Sigmoid colon (tissue), 7 donors: ENCODE data around the gene EWSR1. TPM values are rescaled to one million over a fixed set of nuclear protein-coding genes. Genes with fewer than 3 reads are reported as not detected.

Experiments used
- DNase-seq: peaks from one replicate; pipeline ENCODE4 v3.0.0-alpha.2; 2019
- H3K27ac ChIP-seq, 4 donors: fragments of 200-600 bp; sonication (generic); one replicate each; pipeline ENCODE4 v1.5.1; 2016 to 2019; ENCODE audit warnings: mild to moderate bottlenecking in 1 of 4
- H3K27me3 ChIP-seq, 3 donors: fragments of 200-600 bp; sonication (generic); one replicate each; pipeline ENCODE4 v1.5.1; 2019; ENCODE audit warnings: mild to moderate bottlenecking in 1 of 3
- H3K36me3 ChIP-seq, 4 donors: fragments of 200-600 bp; sonication (generic); one replicate each; pipeline ENCODE4 v1.5.1; 2016 to 2019
- H3K4me1 ChIP-seq, 4 donors: fragments of 200-600 bp; sonication (generic); one replicate each; pipeline ENCODE4 v1.5.1; 2017 to 2019
- H3K4me3 ChIP-seq, 4 donors: fragments of 200-600 bp; sonication (generic); one replicate each; pipeline ENCODE4 v1.5.1; 2017 to 2019; ENCODE audit warnings: mild to moderate bottlenecking in 2 of 4, moderate library complexity in 1 of 4
- H3K9me3 ChIP-seq, 4 donors: fragments of 200-600 bp in 3 of 4; sonication (generic) in 3 of 4; one replicate each; pipeline versions ENCODE4 v1.5.1 to v1.6.1; 2013 to 2019
- CTCF ChIP-seq, 4 experiments: fragments of 450-650 bp in 3 of 4; fragments of 200-600 bp in 1 of 4; IDR thresholded peaks; one replicate each; pipeline ENCODE4 v1.5.1; 2016 to 2019; ENCODE audit warnings: antibody characterized with exemption in 4 of 4, mild to moderate bottlenecking in 3 of 4, moderate library complexity in 2 of 4
- EP300 ChIP-seq, 4 donors: sonication (generic); formaldehyde crosslinking; IDR thresholded peaks; one replicate each; pipeline ENCODE4 v1.6.1; 2017; ENCODE audit warnings: antibody characterized with exemption in 4 of 4
- POLR2A ChIP-seq, 2 donors: fragments of 450-650 bp; IDR thresholded peaks; one replicate each; pipeline ENCODE4 v1.6.1; 2016; ENCODE audit warnings: antibody characterized with exemption in 2 of 2, mild to moderate bottlenecking in 2 of 2, moderate library complexity in 2 of 2
- POLR2AphosphoS5 ChIP-seq, 4 donors: sonication (generic); formaldehyde crosslinking; IDR thresholded peaks; one replicate each; pipeline ENCODE4 v1.6.1; 2017; ENCODE audit warnings: antibody characterized with exemption in 4 of 4
- WGBS, 2 donors: extraction: QIAGEN DNeasy Blood & Tissue Kit; methylation state at CpG; one replicate each; pipeline ENCODE4 v1.1.7; 2013; 5-methylcytosine and 5-hydroxymethylcytosine counted together
- intact Hi-C: fragments of 100-400 bp; cut with DNase I; formaldehyde crosslinking; loops from one replicate; pipeline ENCODE4 v1.15.1; 2023
- polyA plus RNA-seq, 3 donors: library from polyadenylated mRNA; stranded (reverse); fragments of 200-250 nt; gene quantifications; one replicate each; pipeline ENCODE4 v1.2.3, GENCODE V29; 2013
- total RNA-seq, 4 donors: library from RNA; depleted of rRNA; stranded (reverse); fragments of >200 nt; gene quantifications; one replicate each; pipeline ENCODE4 v1.1.0, GENCODE V29; 2016
- donor health status: healthy with polysubstance abuse.
- donor health status: Bipolar disorder and iron deficiency.
- donor health status: healthy.

The EWSR1 gene
- total and polyA plus RNA-seq, 7 donors: 81.4 to 233 (median 174) TPM

GRCh38 chr22:29288837-29289236, 20.8 kb downstream of the EWSR1 start:
- 54 to 57% methylated on average over 2 of the region's 2 CpGs for WGBS, 2 donors
- intact Hi-C loops: no loop called here
- DNase-seq: no peak
- Histone ChIP-seq H3K27ac (no peak overlapping the region), H3K27me3 (no peaks in the 10 kb centered on the region), H3K4me3 (no peak overlapping the region), H3K36me3 (peaks cover 30 to 100% (median 83%) of the 10 kb centered on the region in 4 donors), H3K4me1 (peaks cover 0 to 16% (median 6%) of the 10 kb centered on the region in 4 donors), H3K9me3 (no peaks in the 10 kb centered on the region)
- TF ChIP-seq CTCF (IDR thresholded peaks at IDR 0.05): no peak

- 67 to 77% methylated on average over 5 of the region's 5 CpGs for WGBS, 2 donors
- Histone ChIP-seq H3K4me1 (peaks cover 0 to 16% (median 6%) of the 10 kb centered on the region in 4 donors), H3K27me3 (no peaks in the 10 kb centered on the region), H3K9me3 (no peaks in the 10 kb centered on the region), H3K36me3 (peaks cover 24 to 100% (median 82%) of the 10 kb centered on the region in 4 donors), H3K4me3 (no peak overlapping the region), H3K27ac (no peak overlapping the region)
- intact Hi-C loops: no loop called here
- TF ChIP-seq CTCF (IDR thresholded peaks at IDR 0.05) (no peak), POLR2A (IDR thresholded peaks at IDR 0.05) (no peak), EP300 (IDR thresholded peaks at IDR 0.05) (no peak), POLR2AphosphoS5 (IDR thresholded peaks at IDR 0.05) (no peak)
- DNase-seq: no peak
Observed at GRCh38 chr22:29290061-29290460, 22.0 kb downstream of the EWSR1 start.

- intact Hi-C loops: no loop called here
Observed at GRCh38 chr22:29291215-29291614, 23.1 kb downstream of the EWSR1 start.

GRCh38 chr22:29292379-29292778, 24.3 kb downstream of the EWSR1 start:
- no peak for TF ChIP-seq POLR2AphosphoS5 (IDR thresholded peaks at IDR 0.05)
- TF ChIP-seq POLR2A (IDR thresholded peaks at IDR 0.05): no peak
- H3K27ac ChIP-seq: no peak overlapping the region
- H3K36me3 ChIP-seq: peaks cover 37 to 100% (median 87%) of the 10 kb centered on the region in 4 donors
- no peaks in the 10 kb centered on the region for H3K27me3 ChIP-seq
- peaks cover 0 to 16% (median 6%) of the 10 kb centered on the region in 4 donors for H3K4me1 ChIP-seq
- no peak overlapping the region for H3K4me3 ChIP-seq
- no peak for DNase-seq
- H3K9me3 ChIP-seq: no peaks in the 10 kb centered on the region
- intact Hi-C loops: no loop called here

More at GRCh38 chr22:29291215-29291614, 23.1 kb downstream of the EWSR1 start:
- Histone ChIP-seq H3K9me3 (no peaks in the 10 kb centered on the region), H3K27ac (no peak overlapping the region), H3K27me3 (no peaks in the 10 kb centered on the region), H3K4me3 (no peak overlapping the region), H3K4me1 (peaks cover 0 to 16% (median 6%) of the 10 kb centered on the region in 4 donors), H3K36me3 (peaks cover 34 to 100% (median 85%) of the 10 kb centered on the region in 4 donors)
- no peak for DNase-seq
- no peak for TF ChIP-seq CTCF (IDR thresholded peaks at IDR 0.05)
- no peak for TF ChIP-seq POLR2A (IDR thresholded peaks at IDR 0.05)
- 84% methylated on average over 7 of the region's 7 CpGs for WGBS, 2 donors

- peaks cover 49 to 82% (median 70%) of the 10 kb centered on the region in 4 donors for H3K36me3 ChIP-seq
- 84% methylated on average over 8 of the region's 8 CpGs for WGBS, 2 donors
- intact Hi-C loops: no loop called here
- H3K4me3 ChIP-seq: no peak overlapping the region
- peaks cover 0 to 15% (median 8%) of the 10 kb centered on the region in 4 donors for H3K4me1 ChIP-seq
- no peaks in the 10 kb centered on the region for H3K27me3 ChIP-seq
- TF ChIP-seq EP300 (IDR thresholded peaks at IDR 0.05) (no peak), POLR2A (IDR thresholded peaks at IDR 0.05) (no peak), CTCF (IDR thresholded peaks at IDR 0.05) (no peak), POLR2AphosphoS5 (IDR thresholded peaks at IDR 0.05) (no peak)
- DNase-seq: no peak
- no peaks in the 10 kb centered on the region for H3K9me3 ChIP-seq
- H3K27ac ChIP-seq: no peak overlapping the region
Observed at GRCh38 chr22:29298641-29299040, 30.6 kb downstream of the EWSR1 start.
